GM23248 (cell line): Measurements from ENCODE around the gene RPIA.

Experiments used
- EZH2 ChIP-seq: fragments of 200-600 bp; sonication (generic); IDR thresholded peaks from 2 replicates; pipeline ENCODE4 v1.6.1; 2018; ENCODE audit warnings: antibody characterized with exemption, mild to moderate bottlenecking; ENCODE audit not compliant: insufficient read depth, poor library complexity, severe bottlenecking
- EZH2phosphoT487 ChIP-seq: fragments of 200-600 bp; sonication (generic); IDR thresholded peaks from 2 replicates; pipeline ENCODE4 v1.6.1; 2018; ENCODE audit warnings: antibody characterized with exemption, moderate library complexity, mild to moderate bottlenecking, low read depth; ENCODE audit not compliant: insufficient read depth

DNA sequence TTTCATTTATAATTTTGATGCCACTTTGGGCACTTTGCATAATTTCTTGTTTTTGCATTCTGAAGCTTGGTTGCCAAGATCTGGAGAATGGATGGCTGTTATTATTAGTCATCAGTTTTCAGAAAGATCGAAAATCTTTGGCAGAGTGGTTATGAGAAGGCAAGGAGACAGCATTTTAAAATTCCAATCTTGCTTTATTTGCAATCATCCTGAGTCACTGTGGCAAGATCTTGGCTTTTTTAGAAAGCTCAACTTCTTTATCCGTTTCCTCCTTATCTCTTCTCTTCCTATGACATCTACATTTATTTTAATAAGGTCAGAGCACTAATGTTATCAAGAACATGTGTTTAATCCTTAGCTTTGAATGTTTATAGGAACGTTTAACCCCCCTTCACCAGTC lies 33.1 kb upstream of the RPIA start:
- TF ChIP-seq EZH2 (no peak), EZH2phosphoT487 (no peak)
